HS-5 (cell line): ENCODE results near the gene LRP1B.

Source experiments
- DNase-seq: peaks from one replicate; pipeline ENCODE4 v3.0.0-alpha.2; 2012; ENCODE audit warnings: low read depth

LRP1B gene

DNA sequence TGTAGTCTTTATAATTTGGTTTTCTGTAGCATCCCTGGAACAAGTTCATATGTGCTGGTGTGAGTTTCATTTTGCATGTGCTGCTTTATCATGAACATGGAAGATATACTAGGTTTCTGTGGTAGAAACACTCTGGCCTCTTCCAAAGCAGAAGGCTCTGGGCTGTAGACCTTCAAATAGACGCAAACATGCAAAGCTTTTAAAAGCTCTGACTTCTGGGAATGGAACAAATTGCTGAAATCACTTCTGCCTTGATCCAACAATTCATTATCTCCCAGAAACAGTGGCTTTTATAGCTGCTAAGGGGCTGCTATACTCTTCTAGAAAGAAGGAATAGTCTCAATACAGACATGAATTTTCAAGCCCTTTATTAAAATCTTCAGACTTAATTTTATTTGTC is 382.2 kb downstream of the LRP1B start:
- DNase-seq: no peak

- DNase-seq: no peak
Measured at GRCh38 chr2:141741652-141742051, 389.2 kb downstream of the LRP1B start.

- DNase-seq: no peak
Measured at GRCh38 chr2:141737492-141738255, 393.1 kb downstream of the LRP1B start.

DNA sequence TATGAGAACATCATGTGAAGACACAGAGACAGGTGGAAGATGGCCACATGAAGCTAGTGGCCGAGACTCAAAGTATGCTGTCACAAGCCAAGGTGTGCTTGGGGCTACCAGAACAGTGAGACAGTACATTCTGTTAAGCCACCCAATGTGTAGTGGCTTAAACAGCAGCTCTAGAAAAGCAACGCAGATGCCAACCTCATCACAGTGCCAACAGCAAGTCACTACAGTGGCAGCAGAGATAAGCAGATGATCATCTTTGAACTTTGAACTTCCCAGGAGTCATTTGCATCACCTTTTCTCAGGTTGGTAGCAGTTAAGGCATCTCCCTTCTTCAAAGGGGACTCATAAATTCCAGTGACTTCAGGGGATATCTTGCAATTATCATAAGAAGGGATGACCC is 394.4 kb downstream of the LRP1B start:
- DNase-seq: no peak

DNA sequence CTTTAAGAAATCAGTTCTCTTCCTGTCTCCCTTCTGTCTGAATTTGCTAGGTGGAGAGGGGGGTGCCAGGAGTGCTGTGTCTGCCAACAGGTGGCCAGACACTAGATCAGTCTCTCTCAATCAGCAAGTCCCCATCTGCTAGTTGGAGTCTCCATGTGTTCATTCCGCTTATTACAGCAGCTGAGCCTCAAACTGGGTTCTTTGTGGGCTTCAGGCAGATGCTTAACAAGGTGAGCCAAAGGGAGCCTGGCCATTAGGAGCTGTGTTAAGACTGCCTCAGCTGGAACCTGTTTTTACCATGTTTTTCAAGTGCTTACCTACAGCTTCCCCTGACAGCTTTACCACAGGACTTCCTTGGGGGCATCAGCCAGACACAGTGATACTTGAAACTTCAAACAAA is 401.9 kb downstream of the LRP1B start:
- no peak for DNase-seq

DNA sequence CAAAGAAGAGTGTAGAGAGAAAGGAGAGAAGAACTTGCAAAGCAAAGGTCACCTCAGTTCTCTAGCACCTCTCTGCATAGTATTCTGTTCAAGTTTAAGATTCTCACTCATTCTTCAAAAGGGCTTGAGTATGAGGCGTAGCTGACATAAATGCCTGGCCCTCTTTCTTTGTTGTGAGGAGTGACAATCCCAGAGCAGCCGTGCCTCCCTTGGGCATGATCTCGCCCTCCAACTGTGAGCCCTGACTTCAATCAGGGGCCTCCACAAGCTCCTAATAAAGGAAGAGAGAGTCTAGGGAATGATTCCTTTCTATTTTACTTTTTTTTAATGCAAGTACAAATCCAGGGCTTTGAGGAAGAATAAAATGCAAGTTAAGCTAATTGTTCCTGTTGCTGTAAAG is 402.7 kb downstream of the LRP1B start:
- no peak for DNase-seq

- no peak for DNase-seq
Measured at GRCh38 chr2:141724426-141724825, 406.4 kb downstream of the LRP1B start.

GRCh38 chr2:141723814-141724213 is 407.0 kb downstream of the LRP1B start:
- no peak for DNase-seq

DNA sequence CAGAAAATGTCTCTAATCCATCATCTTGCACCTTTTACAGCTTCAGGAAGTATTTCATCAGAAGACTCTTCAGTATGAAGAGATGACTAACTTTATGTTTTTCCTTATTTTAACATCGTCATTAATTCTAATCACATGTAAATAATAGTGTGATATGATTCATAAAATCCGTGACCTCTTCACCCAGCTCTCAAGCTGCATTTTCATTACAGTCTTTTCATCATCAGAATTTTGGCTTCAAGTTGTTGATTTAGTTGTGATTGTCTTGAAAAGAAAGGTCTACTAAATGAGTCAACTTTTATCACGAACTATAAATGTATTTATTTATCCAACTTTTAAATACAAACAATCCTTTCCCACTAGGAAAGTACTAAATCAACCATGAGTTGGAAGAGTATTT is 410.3 kb downstream of the LRP1B start:
- DNase-seq: no peak

DNA sequence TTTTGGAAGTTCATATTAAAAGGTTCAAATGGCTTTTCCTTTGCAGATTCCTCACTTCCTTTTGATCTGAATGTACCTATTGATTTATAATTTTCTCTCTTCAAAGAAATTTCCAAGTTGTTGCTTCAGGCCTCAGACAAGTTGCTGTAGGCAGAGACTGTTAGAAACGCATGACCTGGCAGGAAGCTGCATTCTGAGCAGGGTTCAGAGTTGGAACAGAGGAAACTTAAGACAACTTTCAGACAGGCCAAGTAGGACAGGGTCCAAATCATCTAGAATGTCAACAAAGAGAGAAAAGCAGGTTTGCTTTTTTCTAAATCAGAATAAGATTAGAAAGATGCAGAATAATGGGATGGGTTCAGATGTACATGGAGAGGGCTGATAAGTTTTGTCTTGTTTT is 416.3 kb downstream of the LRP1B start:
- DNase-seq: no peak

DNA sequence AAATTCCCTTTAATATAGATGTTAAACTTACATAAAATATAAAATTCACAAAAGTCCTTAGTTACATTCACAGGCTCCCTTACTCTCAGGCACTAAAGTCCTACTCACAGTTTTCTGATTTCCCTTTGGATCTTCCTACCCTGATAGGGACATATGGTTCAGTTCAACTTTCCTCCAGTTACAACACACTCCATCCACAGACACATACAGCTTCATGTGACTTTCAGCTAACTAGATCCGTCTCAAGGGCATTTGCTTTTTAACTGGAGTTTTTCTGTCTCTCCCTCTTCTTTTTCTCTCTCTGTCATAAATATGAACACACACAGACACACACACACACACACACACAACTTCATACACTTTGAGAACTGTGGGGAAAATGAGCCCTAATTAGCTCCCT is 419.2 kb downstream of the LRP1B start:
- DNase-seq: no peak

- no peak for DNase-seq
Measured at GRCh38 chr2:141710589-141711239, 420.1 kb downstream of the LRP1B start.

DNA sequence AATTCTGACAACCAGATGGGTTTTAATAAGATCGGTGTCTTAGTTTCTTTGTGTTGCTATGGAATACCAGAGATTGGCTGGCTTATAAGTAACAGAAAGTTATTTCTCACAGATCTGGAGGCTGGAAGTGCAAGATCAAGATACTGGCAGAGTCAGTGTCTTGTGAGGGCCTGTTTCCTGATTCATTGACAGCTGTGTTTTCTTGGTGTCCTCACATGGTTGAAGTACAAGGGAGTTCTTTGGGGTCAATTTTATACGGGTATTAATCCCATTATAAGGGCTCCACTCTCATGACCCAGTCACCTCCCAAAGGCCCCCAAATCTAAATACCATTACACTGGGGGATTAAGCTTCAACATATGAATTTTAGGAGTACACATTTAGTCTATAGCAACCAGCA is 421.1 kb downstream of the LRP1B start:
- no peak for DNase-seq

DNA sequence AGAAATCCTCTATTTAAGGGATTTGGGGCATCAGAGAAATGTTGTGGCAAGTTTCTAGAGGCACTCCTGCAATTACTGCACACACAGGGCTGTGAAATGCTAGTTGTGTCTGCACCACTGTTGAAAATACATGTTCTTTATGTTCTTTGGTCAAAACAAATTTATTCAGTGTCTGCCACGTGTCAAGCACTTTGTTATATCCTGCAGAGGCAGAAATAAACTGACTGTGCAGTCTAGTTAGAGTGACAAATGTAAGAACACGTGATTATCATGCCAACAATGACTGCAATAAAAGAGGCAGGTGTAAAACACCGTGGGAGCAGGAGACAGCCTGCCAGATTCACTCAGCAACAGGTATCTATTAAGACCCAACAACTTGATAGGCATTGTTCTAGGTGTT is 423.3 kb downstream of the LRP1B start:
- no peak for DNase-seq

DNA sequence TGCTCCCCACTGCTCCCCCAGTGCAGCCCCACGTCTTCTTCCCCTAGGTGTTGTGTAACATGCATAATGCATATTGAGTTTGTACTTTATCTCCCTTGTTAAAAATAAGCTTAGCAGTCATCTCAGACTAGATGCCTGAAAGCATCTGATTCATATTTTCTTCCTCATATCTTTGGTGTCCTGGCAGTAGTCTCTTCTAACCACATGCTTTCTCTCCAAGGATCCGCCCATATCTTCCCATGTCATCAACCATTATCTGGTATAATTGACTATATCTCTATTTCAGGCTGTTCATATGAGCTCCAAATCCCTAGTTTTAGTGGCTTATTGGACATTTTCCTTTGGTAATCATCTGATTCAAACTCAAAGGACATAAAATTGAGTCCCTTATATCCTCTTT is 426.3 kb downstream of the LRP1B start:
- no peak for DNase-seq

GRCh38 chr2:141703501-141703900 is 427.3 kb downstream of the LRP1B start:
- DNase-seq: no peak

- no peak for DNase-seq
Measured at GRCh38 chr2:141701618-141702017, 429.2 kb downstream of the LRP1B start.

- DNase-seq: no peak
Measured at GRCh38 chr2:141699573-141699972, 431.2 kb downstream of the LRP1B start.

GRCh38 chr2:141698500-141698899 is 432.3 kb downstream of the LRP1B start:
- DNase-seq: no peak

DNA sequence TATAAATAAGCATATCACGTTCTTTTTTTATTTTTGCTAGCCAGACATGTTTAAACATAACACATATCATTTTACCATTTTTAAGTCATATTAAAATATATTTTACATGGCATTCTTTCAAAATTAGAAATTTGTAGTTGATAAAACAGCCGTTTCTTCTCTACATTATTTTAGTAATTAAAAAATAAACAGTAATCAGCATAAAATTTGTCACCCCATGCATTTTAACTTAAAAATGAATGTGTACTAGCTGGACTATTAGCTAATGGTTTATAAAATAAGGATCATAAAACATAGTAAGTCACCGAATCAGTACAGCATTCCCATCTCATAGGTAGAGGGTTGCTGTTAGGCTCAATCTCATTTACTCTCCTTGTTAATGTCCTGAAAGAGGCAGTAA is 433.8 kb downstream of the LRP1B start:
- DNase-seq: no peak

DNA sequence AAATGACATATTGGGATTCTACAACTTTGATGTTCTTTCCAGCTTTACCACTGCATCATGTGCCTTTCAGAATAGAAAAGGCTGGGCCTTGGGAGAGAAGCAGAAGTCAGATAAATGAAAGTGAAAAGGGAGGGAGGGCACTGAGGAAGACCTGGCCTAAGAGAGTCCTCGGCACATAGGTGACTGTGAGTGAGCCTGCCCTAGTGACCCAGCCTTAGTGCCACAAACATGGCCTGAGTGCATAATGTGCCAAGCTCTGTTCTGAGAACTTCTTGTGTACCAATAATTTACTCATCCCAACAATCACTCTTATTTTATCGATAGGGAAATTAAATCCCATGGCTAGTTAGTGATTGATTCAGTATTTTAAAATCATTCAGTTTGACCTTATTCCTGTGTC is 436.6 kb downstream of the LRP1B start:
- no peak for DNase-seq

DNA sequence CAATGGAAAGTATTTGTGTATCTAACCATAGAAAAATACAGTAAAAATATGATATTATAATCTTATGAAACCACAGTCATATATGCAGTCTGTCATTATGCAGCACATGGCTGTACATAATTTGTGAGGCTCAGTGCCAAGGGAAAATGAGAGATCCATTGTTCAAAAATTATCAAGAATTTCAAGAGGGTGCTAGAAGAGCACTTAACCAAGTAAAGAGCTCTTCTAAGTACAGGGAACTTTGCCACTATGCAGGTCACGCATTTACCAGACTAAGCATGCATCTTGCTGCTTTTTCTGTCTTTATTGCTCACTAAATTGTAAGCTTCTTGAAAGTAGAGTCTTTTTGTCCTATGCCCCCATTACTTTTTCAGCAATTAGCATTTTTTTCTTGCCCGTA is 438.0 kb downstream of the LRP1B start:
- DNase-seq: no peak

DNA sequence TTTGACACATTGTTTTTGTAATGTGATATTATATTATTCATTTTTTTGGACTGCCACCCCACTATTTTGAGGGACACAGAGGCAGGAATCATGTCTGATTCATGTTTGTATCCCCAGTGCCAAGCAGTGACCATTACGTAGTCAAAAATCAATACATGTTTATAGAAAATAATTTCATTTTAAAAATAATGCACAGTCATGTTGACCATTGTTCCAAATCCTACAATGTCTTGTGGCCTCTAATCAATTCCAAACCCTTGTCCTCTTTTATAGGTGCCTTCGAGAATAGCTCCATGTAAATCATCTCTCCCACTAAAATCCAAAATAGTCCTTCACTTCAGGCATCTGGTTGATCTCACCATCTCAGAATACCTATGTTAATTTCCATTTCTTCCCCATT is 454.7 kb downstream of the LRP1B start:
- no peak for DNase-seq

DNA sequence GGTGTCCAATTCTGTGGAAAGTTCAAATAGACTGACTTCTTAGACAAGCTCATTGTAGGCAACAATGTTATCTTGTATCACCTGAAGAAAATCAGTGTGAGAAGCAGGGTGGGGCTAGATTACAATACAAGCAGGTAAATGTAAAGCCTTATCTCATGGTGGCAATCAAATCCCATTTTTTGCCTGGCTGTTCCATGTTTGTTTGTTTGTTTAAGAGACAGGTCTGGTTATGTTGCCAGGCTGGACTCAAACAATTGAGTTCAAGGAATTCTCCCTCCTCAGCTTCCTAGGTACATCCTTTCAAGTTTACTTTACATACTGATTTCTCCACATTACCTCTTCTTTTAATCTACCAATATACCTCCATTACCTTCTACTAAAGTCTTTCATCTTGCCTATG is 464.6 kb downstream of the LRP1B start:
- no peak for DNase-seq
